BLaER1 treated with 17β-estradiol and CSF1 and Interleukin-3, amounts not matched to agents 10 nM and 100 nM (cell line): ENCODE measurements around the gene DNAJC5.

Experiments
- H3K27ac ChIP-seq, 11 experiments: shearing (Covaris generic); formaldehyde crosslinking; 2 replicates each; pipeline ENCODE4 v1.8.1; 2022
- H3K27me3 ChIP-seq, 11 experiments: shearing (Covaris generic); formaldehyde crosslinking; 2 replicates each; pipeline ENCODE4 v1.8.1; 2022
- H3K36me3 ChIP-seq, 11 experiments: shearing (Covaris generic); formaldehyde crosslinking; 2 replicates each; pipeline ENCODE4 v1.8.1; 2022
- H3K4me1 ChIP-seq, 10 experiments: shearing (Covaris generic); formaldehyde crosslinking; 2 replicates each; pipeline ENCODE4 v1.8.1; 2022
- H3K4me2 ChIP-seq, 11 experiments: shearing (Covaris generic); formaldehyde crosslinking; 2 replicates each; pipeline ENCODE4 v1.8.1; 2022
- H3K4me3 ChIP-seq, 10 experiments: shearing (Covaris generic); formaldehyde crosslinking; 2 replicates each; pipeline ENCODE4 v1.8.1; 2022
- H3K9ac ChIP-seq, 11 experiments: shearing (Covaris generic); formaldehyde crosslinking; 2 replicates each; pipeline ENCODE4 v1.8.1; 2022
- H3K9me3 ChIP-seq, 11 experiments: shearing (Covaris generic); formaldehyde crosslinking; replicated peaks in 1 of 11; 2 replicates each; pipeline ENCODE4 v1.8.1; 2022
- H4K20me1 ChIP-seq, 11 experiments: shearing (Covaris generic); formaldehyde crosslinking; 2 replicates each; pipeline ENCODE4 v1.8.1; 2022
- Cebpa-rat ChIP-seq, 11 experiments: shearing (Covaris generic); IDR thresholded peaks; 2 replicates each; pipeline ENCODE4 v1.8.1; 2022

DNAJC5 gene

GRCh38 chr20:63940472-63941266, 45.7 kb downstream of the DNAJC5 start:
- peak overlapping the region in 10 of 11 experiments; percentile 62 to 78 (median 72); a peak in 20 of 22 replicates for H3K27ac ChIP-seq
- peaks cover 70 to 89% (median 87%) of the 10 kb centered on the region in 11 experiments for H3K36me3 ChIP-seq
- peak overlapping the region in 10 of 11 experiments; percentile 26 to 64 (median 48); a peak in 16 of 22 replicates for H3K9ac ChIP-seq
- peaks cover 36 to 48% (median 41%) of the 10 kb centered on the region in 10 experiments for H3K4me1 ChIP-seq
- peak overlapping the region in 6 of 10 experiments; percentile 21 to 54 (median 31); a peak in 4 of 20 replicates for H3K4me3 ChIP-seq
- peaks cover 90 to 95% (median 94%) of the 10 kb centered on the region in 11 experiments for H4K20me1 ChIP-seq
- H3K27me3 ChIP-seq = no peaks in the 10 kb centered on the region
- no peak for TF ChIP-seq Cebpa-rat (IDR thresholded peaks at IDR 0.05)
- H3K4me2 ChIP-seq = peak overlapping the region; percentile 69 to 90 (median 82)
- no peaks in the 10 kb centered on the region; a peak in 1 of 22 replicates for H3K9me3 ChIP-seq

GRCh38 chr20:63941282-63942081, 46.6 kb downstream of the DNAJC5 start:
- peaks cover 90 to 95% (median 94%) of the 10 kb centered on the region in 11 experiments for H4K20me1 ChIP-seq
- no peak for TF ChIP-seq Cebpa-rat (IDR thresholded peaks at IDR 0.05)
- H3K4me3 ChIP-seq = peak overlapping the region in 9 of 10 experiments; percentile 9 to 54 (median 28); a peak in 7 of 20 replicates
- peak overlapping the region; percentile 26 to 64 (median 47); a peak in 19 of 22 replicates for H3K9ac ChIP-seq
- H3K4me2 ChIP-seq = peak overlapping the region; percentile 69 to 90 (median 82)
- peaks cover 31 to 47% (median 37%) of the 10 kb centered on the region in 10 experiments for H3K4me1 ChIP-seq
- peaks cover 69 to 89% (median 87%) of the 10 kb centered on the region in 11 experiments for H3K36me3 ChIP-seq
- H3K27ac ChIP-seq = peak overlapping the region in 10 of 11 experiments; percentile 62 to 78 (median 72); a peak in 20 of 22 replicates
- H3K9me3 ChIP-seq = no peaks in the 10 kb centered on the region; a peak in 1 of 22 replicates
- H3K27me3 ChIP-seq = no peaks in the 10 kb centered on the region

GRCh38 chr20:63942250-63942951, 47.5 kb downstream of the DNAJC5 start:
- Histone ChIP-seq H3K27ac (peak overlapping the region in 9 of 11 experiments; percentile 48 to 78 (median 65); a peak in 17 of 22 replicates), H3K4me3 (peak overlapping the region in 2 of 10 experiments; percentile 39 to 40; a peak in 5 of 20 replicates), H3K4me2 (peak overlapping the region; percentile 49 to 87 (median 73)), H3K9me3 (no peaks in the 10 kb centered on the region; a peak in 1 of 22 replicates), H3K9ac (peak overlapping the region in 10 of 11 experiments; percentile 3 to 67 (median 53); a peak in 15 of 22 replicates), H3K36me3 (peaks cover 64 to 86% (median 79%) of the 10 kb centered on the region in 11 experiments), H4K20me1 (peaks cover 91 to 95% (median 94%) of the 10 kb centered on the region in 11 experiments), H3K4me1 (peaks cover 37 to 53% (median 44%) of the 10 kb centered on the region in 10 experiments), H3K27me3 (no peaks in the 10 kb centered on the region)
- TF ChIP-seq Cebpa-rat (IDR thresholded peaks at IDR 0.05) = no peak

- Histone ChIP-seq H3K9ac (peak overlapping the region in 10 of 11 experiments; percentile 3 to 67 (median 53); a peak in 15 of 22 replicates), H4K20me1 (peaks cover 91 to 95% (median 94%) of the 10 kb centered on the region in 11 experiments), H3K4me1 (peaks cover 44 to 61% (median 51%) of the 10 kb centered on the region in 10 experiments)
Measured at GRCh38 chr20:63942969-63943807, 48.3 kb downstream of the DNAJC5 start.

GRCh38 chr20:63943808-63944077, 48.8 kb downstream of the DNAJC5 start:
- Histone ChIP-seq H3K9ac (peak overlapping the region in 3 of 11 experiments; percentile 50 to 56 (median 54); a peak in 3 of 22 replicates), H3K4me2 (peak overlapping the region in 3 of 11 experiments; percentile 9 to 73 (median 70); a peak in 1 of 22 replicates), H3K4me3 (no peak overlapping the region), H3K9me3 (no peaks in the 10 kb centered on the region; a peak in 1 of 22 replicates), H3K36me3 (peaks cover 58 to 74% (median 67%) of the 10 kb centered on the region in 11 experiments), H3K27me3 (no peaks in the 10 kb centered on the region), H4K20me1 (peaks cover 93 to 96% (median 95%) of the 10 kb centered on the region in 11 experiments), H3K27ac (peak overlapping the region in 1 of 11 experiments; percentile 67; a peak in 1 of 22 replicates), H3K4me1 (peaks cover 50 to 65% (median 57%) of the 10 kb centered on the region in 10 experiments)
- no peak for TF ChIP-seq Cebpa-rat (IDR thresholded peaks at IDR 0.05)

More at GRCh38 chr20:63942969-63943807, 48.3 kb downstream of the DNAJC5 start:
- Histone ChIP-seq H3K27me3 (no peaks in the 10 kb centered on the region), H3K36me3 (peaks cover 60 to 78% (median 71%) of the 10 kb centered on the region in 11 experiments), H3K4me3 (peak overlapping the region in 2 of 10 experiments; percentile 39 to 40; a peak in 3 of 20 replicates), H3K27ac (peak overlapping the region in 9 of 11 experiments; percentile 48 to 78 (median 65); a peak in 15 of 22 replicates), H3K4me2 (peak overlapping the region; percentile 49 to 87 (median 73); a peak in 21 of 22 replicates), H3K9me3 (no peaks in the 10 kb centered on the region; a peak in 1 of 22 replicates)
- TF ChIP-seq Cebpa-rat (IDR thresholded peaks at IDR 0.05) = no peak

- no peak for TF ChIP-seq Cebpa-rat (IDR thresholded peaks at IDR 0.05)
- no peaks in the 10 kb centered on the region for H3K27me3 ChIP-seq
- H3K4me3 ChIP-seq = no peak overlapping the region
- peaks cover 93 to 96% (median 95%) of the 10 kb centered on the region in 11 experiments for H4K20me1 ChIP-seq
- H3K4me2 ChIP-seq = no peak overlapping the region
- H3K9me3 ChIP-seq = no peaks in the 10 kb centered on the region
- H3K9ac ChIP-seq = peak overlapping the region in 1 of 11 experiments; percentile 54; a peak in 3 of 22 replicates
- peaks cover 53 to 69% (median 62%) of the 10 kb centered on the region in 11 experiments for H3K36me3 ChIP-seq
- H3K4me1 ChIP-seq = peaks cover 56 to 66% (median 61%) of the 10 kb centered on the region in 10 experiments
- no peak overlapping the region for H3K27ac ChIP-seq
Measured at GRCh38 chr20:63944078-63944941, 49.4 kb downstream of the DNAJC5 start.
